Activated CD4-positive, alpha-beta T cell treated with anti-CD3 and anti-CD28 coated beads for 36 hours (primary cell): ENCODE results near the gene MKLN1. TPM values are rescaled to one million over a fixed set of nuclear protein-coding genes. Genes with fewer than 3 reads are reported as not detected.
A peak's percentile ranks its signal among the peaks of the same experiment; 100 is the strongest.
"Not testable (repeated sequence)": the region's sequence is repeated elsewhere in the genome, so short reads cannot be mapped to it uniquely, and the experiment has no call there.

Experiments used
- ATAC-seq: fragments of 200-7000 bp; cut with Tn5 transposase; one replicate; pipeline ENCODE4 v1.10.0; 2021; ENCODE audit warnings: mild to moderate bottlenecking, moderate library complexity
- CTCF ChIA-PET: fragments of 350-600 bp; sonication (Branson Sonifier 250); formaldehyde crosslinking; loops from one replicate; lab custom pipeline; 2021; ENCODE audit warnings: antibody characterized with exemption; lab: Charles Lee
- POLR2A ChIA-PET: fragments of 350-600 bp; sonication (Branson Sonifier 250); formaldehyde crosslinking; loops from one replicate; lab custom pipeline; 2021; ENCODE audit warnings: antibody characterized with exemption, inconsistent platforms; lab: Charles Lee
- DNase-seq: peaks from one replicate; pipeline ENCODE4 v3.0.0-alpha.2; 2020
- H3K27ac Mint-ChIP-seq: one replicate; pipeline ENCODE4 v1.8.0; 2021; ENCODE audit warnings: mixed read lengths
- H3K27me3 Mint-ChIP-seq: one replicate; pipeline ENCODE4 v1.8.0; 2021; ENCODE audit warnings: mixed read lengths
- H3K36me3 Mint-ChIP-seq: one replicate; pipeline ENCODE4 v1.8.0; 2021; ENCODE audit warnings: low read depth, mixed read lengths
- H3K4me1 Mint-ChIP-seq: one replicate; pipeline ENCODE4 v1.8.0; 2021; ENCODE audit warnings: mixed read lengths
- H3K4me3 Mint-ChIP-seq: one replicate; pipeline ENCODE4 v1.8.0; 2021; ENCODE audit warnings: mild to moderate bottlenecking, moderate library complexity, mixed read lengths
- H3K9me3 Mint-ChIP-seq: one replicate; pipeline ENCODE4 v1.8.0; 2021; ENCODE audit warnings: low read depth, mixed read lengths
- intact Hi-C, 2 experiments: fragments of 100-400 bp; cut with DNase I in 1 of 2; cut with micrococcal nuclease in 1 of 2; formaldehyde crosslinking; loops; one replicate each; pipeline versions ENCODE4 v1.14.2 to v1.15.1; 2022 to 2024; cut with DNase I, micrococcal nuclease
- total RNA-seq, 2 experiments: library from RNA; stranded (reverse); gene quantifications; one replicate each; pipeline ENCODE4 v1.2.3, GENCODE V29; 2021

Gene MKLN1
- total RNA-seq, 2 experiments from 2014 or later = 40.1 to 42.9 TPM

DNA sequence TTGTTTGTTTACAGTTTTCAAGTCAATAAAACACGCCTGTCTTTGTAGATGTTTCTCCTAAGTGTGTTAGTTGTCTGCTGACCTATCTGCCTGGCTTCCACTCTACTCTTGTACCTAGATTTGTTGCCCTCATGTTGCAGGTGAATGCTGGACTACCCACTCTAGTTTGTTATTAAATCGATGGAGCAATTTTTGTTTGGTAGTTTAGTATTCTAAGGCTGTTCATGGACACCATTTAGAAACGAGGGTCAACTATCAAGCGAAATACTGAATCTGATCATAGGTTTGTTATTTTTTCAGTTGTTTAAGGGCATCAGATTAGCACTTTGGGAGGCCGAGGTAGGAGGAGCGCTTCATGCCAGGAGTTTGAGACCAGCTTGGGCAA is 29.1 kb upstream of the MKLN1 start:
- CTCF ChIA-PET = no interaction called here

DNA sequence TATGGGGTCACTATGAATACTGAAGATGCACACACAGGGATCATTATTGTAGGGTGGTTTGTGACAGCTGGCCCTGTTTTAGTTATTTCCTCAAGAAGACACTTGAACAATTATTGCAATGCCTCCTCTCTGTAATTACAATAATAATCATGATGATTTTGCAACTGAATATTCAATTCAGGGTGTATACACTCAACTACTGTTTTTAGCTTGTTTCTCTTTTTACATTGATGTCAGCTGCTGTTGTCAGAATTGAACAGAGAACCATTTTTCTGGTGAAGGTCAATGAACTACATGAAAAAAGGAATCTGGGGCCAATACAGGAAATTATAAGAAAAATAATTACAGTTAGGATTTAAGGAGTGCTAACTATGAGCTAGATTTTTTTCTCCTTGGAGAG is 28.6 kb upstream of the MKLN1 start:
- DNase-seq = no peak
- ATAC-seq = no peak
- Mint-ChIP-seq H3K4me1 (no peaks in the 10 kb centered on the region), H3K36me3 (no peaks in the 10 kb centered on the region), H3K9me3 (no peaks in the 10 kb centered on the region), H3K4me3 (no peak overlapping the region), H3K27ac (no peak overlapping the region), H3K27me3 (no peaks in the 10 kb centered on the region)
- POLR2A ChIA-PET = no interaction called here
- intact Hi-C loops = no loop called here
- CTCF ChIA-PET = interaction anchor here (0.6 kb wide), 1 partner anchor 17 kb away, joined by 3 read pairs; no protein-coding TSS in a partner anchor

More for the DNA sequence above, 29.1 kb upstream of the MKLN1 start:
- intact Hi-C loops = no loop called here
- no peak for DNase-seq
- no peaks in the 10 kb centered on the region for H3K9me3 Mint-ChIP-seq
- no peaks in the 10 kb centered on the region for H3K27me3 Mint-ChIP-seq
- ATAC-seq = no peak
- POLR2A ChIA-PET = no interaction called here
- H3K4me3 Mint-ChIP-seq = no peak overlapping the region
- H3K36me3 Mint-ChIP-seq = no peaks in the 10 kb centered on the region
- H3K27ac Mint-ChIP-seq = no peak overlapping the region
- no peaks in the 10 kb centered on the region for H3K4me1 Mint-ChIP-seq

DNA sequence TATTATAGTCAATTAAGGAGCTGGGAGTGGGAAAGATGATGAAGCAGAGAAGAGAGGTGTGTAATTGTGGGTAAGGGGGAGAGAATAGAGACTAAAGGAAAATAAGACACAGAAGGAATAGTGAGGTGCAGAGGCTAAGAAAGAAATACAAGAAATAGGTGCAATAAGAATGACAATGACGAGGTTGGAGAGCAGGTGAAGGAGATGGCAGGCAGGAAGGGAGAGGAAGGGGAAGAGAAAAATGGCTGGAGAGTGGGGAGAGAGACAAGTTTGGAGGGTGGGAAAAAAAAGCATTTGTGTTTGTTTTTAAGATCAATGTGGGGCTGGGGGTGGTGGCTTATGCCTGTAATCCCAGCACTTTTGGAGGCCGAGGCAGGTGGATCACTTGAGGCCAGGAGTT is 27.6 kb upstream of the MKLN1 start:
- DNase-seq (no peak), ATAC-seq (no peak)
- ChIA-PET POLR2A (interaction anchor here (0.6 kb wide), 1 partner anchor 386 kb away, joined by 3 read pairs; no protein-coding TSS in a partner anchor), CTCF (no interaction called here)
- no peaks in the 10 kb centered on the region for H3K36me3 Mint-ChIP-seq
- no peaks in the 10 kb centered on the region for H3K4me1 Mint-ChIP-seq
- H3K4me3 Mint-ChIP-seq = no peak overlapping the region
- intact Hi-C loops = no loop called here
- no peaks in the 10 kb centered on the region for H3K27me3 Mint-ChIP-seq
- no peak overlapping the region for H3K27ac Mint-ChIP-seq
- H3K9me3 Mint-ChIP-seq = no peaks in the 10 kb centered on the region

- no peak for DNase-seq
- POLR2A ChIA-PET = interaction anchor here (0.6 kb wide), 2 partner anchors 9 to 386 kb away, joined by 3 read pairs; no protein-coding TSS in a partner anchor
- peaks cover 2% of the 10 kb centered on the region for H3K9me3 Mint-ChIP-seq
- no peaks in the 10 kb centered on the region for H3K36me3 Mint-ChIP-seq
- no peak for ATAC-seq
- no peak overlapping the region for H3K4me3 Mint-ChIP-seq
- CTCF ChIA-PET = no interaction called here
- H3K27me3 Mint-ChIP-seq = no peaks in the 10 kb centered on the region
- intact Hi-C loops = no loop called here
- no peak overlapping the region for H3K27ac Mint-ChIP-seq
- H3K4me1 Mint-ChIP-seq = peaks cover 2% of the 10 kb centered on the region
Observed at GRCh38 chr7:131300572-131301466, 26.9 kb upstream of the MKLN1 start.

DNA sequence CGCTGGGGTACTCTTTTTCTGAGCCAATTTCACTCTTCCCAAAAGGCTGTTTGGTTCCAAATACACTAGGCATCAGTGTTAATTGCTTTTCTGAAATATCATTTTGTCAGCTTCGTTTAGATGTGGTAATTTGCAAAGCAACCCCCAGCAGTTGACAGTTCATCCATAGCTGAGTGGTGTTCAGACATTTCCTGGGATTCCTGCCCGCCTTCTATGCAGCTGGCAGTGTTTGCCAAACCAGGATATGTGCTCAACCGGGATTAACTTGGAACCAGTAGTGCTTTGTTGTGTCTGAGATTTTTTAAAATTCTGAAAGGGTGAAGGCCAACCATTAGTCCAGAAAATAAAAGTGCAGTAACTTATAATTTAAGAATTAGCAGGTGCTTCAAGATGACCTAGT is 25.2 kb upstream of the MKLN1 start:
- Mint-ChIP-seq H3K4me3 (no peak overlapping the region), H3K9me3 (peaks cover 10% of the 10 kb centered on the region), H3K27me3 (no peaks in the 10 kb centered on the region), H3K4me1 (peaks cover 6% of the 10 kb centered on the region), H3K27ac (no peak overlapping the region), H3K36me3 (peaks cover 6% of the 10 kb centered on the region)
- ChIA-PET POLR2A (no interaction called here), CTCF (interaction anchor here (0.7 to 1.1 kb wide), 3 partner anchors 8 to 122 kb away, joined by 3 read pairs; partner anchors contain the start of gene MKLN1)
- DNase-seq = no peak
- intact Hi-C loops = no loop called here
- no peak for ATAC-seq

DNA sequence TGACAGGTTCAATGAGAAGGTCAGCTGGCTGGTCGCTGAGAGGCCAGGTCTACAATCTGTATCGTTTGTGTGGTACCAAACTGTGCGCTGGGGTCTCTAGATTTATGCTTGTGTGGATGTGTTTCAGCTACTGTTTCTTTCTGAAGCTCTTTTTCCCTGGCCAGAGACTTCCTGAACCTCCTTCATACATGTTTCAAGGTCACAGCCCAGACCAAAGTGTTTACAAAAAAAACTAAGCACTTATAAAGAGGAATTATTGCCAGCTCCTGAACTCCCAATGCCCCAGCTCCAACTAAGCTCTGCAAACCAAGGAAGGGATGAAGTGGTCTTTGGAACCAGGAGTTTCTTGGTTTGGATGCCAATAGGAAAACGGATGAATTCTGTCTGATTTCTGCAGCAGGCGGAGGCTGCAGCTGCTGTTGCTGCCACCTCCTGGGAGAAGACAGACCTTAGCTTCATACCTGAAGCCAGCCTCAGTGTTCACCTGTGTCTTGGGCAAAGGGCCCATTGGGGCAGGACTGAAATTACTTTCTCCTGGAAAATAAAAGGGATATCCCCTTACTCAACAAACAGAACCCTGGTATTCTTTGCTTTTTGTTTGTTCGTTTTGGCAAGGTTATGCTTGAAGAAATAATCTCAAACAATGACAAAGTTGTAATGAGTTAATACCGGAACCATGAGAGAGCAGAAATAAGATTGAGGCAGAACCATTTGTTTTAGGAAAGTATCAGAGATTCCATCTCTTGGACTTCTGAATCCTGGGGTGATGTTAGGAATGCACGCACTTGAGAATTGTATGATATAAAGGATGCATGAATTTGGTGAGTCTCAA is 24.6 kb upstream of the MKLN1 start:
- H3K27me3 Mint-ChIP-seq = no peaks in the 10 kb centered on the region
- POLR2A ChIA-PET = no interaction called here
- DNase-seq (peak; percentile 46), ATAC-seq (peak; percentile 49)
- H3K36me3 Mint-ChIP-seq = peaks cover 6% of the 10 kb centered on the region
- peaks cover 6% of the 10 kb centered on the region for H3K4me1 Mint-ChIP-seq
- CTCF ChIA-PET = interaction anchor here (0.7 to 1.1 kb wide), 3 partner anchors 9 to 123 kb away, joined by 3 read pairs; partner anchors contain the start of gene MKLN1
- no peak overlapping the region for H3K4me3 Mint-ChIP-seq
- no peak overlapping the region for H3K27ac Mint-ChIP-seq
- intact Hi-C loops = loop anchor here (1.0 kb wide), 2 partner anchors 233 to 234 kb away; no protein-coding TSS in a partner anchor
- H3K9me3 Mint-ChIP-seq = peaks cover 12% of the 10 kb centered on the region

- H3K27me3 Mint-ChIP-seq = no peaks in the 10 kb centered on the region
Observed at GRCh38 chr7:131305152-131305551, 22.5 kb upstream of the MKLN1 start.

DNA sequence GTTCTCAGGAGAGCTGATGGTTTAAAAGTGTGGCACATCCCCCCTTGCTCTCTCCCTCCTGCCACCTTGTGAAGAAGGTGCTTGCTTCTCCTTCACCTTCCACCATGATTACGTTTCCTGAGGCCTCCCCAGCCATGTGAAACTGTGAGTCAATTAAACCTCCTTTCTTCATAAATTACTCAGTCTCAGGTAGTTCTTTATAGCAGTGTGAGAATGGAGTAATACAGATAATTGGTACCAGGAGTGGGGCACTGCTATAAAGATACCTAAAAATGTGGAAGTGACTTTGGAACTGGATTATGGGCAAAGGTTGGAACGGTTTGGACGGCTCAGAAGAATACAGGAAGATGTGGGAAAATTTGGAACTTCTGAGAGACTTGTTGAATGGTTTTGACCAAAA is 21.6 kb upstream of the MKLN1 start:
- H3K4me3 Mint-ChIP-seq, H3K4me1 Mint-ChIP-seq, CTCF ChIA-PET, H3K27me3 Mint-ChIP-seq, H3K27ac Mint-ChIP-seq, intact Hi-C loops, ATAC-seq, POLR2A ChIA-PET: not testable (repeated sequence)
- peaks cover 12% of the 10 kb centered on the region for H3K36me3 Mint-ChIP-seq
- peak; percentile 12 for DNase-seq
- H3K9me3 Mint-ChIP-seq = peaks cover 12% of the 10 kb centered on the region

More at GRCh38 chr7:131305152-131305551, 22.5 kb upstream of the MKLN1 start:
- intact Hi-C loops = no loop called here
- CTCF ChIA-PET = interaction anchor here (1.0 kb wide), 1 partner anchor 21 kb away, joined by 3 read pairs; no protein-coding TSS in a partner anchor
- ATAC-seq = no peak
- Mint-ChIP-seq H3K9me3 (peaks cover 12% of the 10 kb centered on the region), H3K4me1 (peaks cover 6% of the 10 kb centered on the region), H3K4me3 (no peak overlapping the region), H3K36me3 (peaks cover 6% of the 10 kb centered on the region), H3K27ac (no peak overlapping the region)
- no peak for DNase-seq
- POLR2A ChIA-PET = interaction anchor here (0.6 kb wide), 1 partner anchor 110 kb away, joined by 3 read pairs; no protein-coding TSS in a partner anchor

- ChIA-PET POLR2A (no interaction called here), CTCF (no interaction called here)
- no peak overlapping the region for H3K27ac Mint-ChIP-seq
Observed at GRCh38 chr7:131306777-131307176, 20.9 kb upstream of the MKLN1 start.

DNA sequence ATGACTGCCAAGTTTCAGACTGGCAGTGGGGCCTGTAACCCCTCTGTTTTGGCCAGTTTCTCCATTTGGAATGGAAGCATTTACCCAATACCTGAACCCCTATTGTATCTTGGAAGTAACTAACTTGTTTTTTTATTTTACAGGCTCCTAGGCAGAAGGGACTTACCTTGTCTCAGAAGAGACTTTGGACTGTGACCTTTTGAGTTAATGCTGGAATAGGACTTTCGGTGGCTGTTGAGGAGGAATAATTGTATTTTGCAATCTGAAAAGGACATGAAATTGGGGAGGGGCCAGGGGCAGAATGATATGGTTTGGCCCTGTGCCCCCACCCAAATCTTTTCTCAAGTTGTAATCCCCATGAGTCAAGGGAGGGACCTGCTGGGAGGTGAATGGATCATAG is 20.0 kb upstream of the MKLN1 start:
- Mint-ChIP-seq H3K4me3 (no peak overlapping the region), H3K4me1 (peaks cover 6% of the 10 kb centered on the region), H3K9me3 (peaks cover 14% of the 10 kb centered on the region), H3K27ac (no peak overlapping the region), H3K36me3 (peaks cover 12% of the 10 kb centered on the region), H3K27me3 (no peaks in the 10 kb centered on the region)
- POLR2A ChIA-PET = no interaction called here
- ATAC-seq (no peak), DNase-seq (no peak)
- intact Hi-C loops = no loop called here
- CTCF ChIA-PET = no interaction called here

More at GRCh38 chr7:131306777-131307176, 20.9 kb upstream of the MKLN1 start:
- ATAC-seq (no peak), DNase-seq (no peak)
- peaks cover 12% of the 10 kb centered on the region for H3K36me3 Mint-ChIP-seq
- no peak overlapping the region for H3K4me3 Mint-ChIP-seq
- H3K4me1 Mint-ChIP-seq = peaks cover 6% of the 10 kb centered on the region
- no peaks in the 10 kb centered on the region for H3K27me3 Mint-ChIP-seq
- intact Hi-C loops = no loop called here
- H3K9me3 Mint-ChIP-seq = peaks cover 12% of the 10 kb centered on the region

- no peak overlapping the region for H3K4me3 Mint-ChIP-seq
- H3K36me3 Mint-ChIP-seq = peaks cover 6% of the 10 kb centered on the region
- peaks cover 9% of the 10 kb centered on the region for H3K9me3 Mint-ChIP-seq
- POLR2A ChIA-PET = no interaction called here
- no peak for ATAC-seq
- no peak overlapping the region for H3K27ac Mint-ChIP-seq
- no peaks in the 10 kb centered on the region for H3K4me1 Mint-ChIP-seq
- no peak for DNase-seq
- intact Hi-C loops = no loop called here
- H3K27me3 Mint-ChIP-seq = no peaks in the 10 kb centered on the region
- CTCF ChIA-PET = interaction anchor here (1.1 kb wide), 1 partner anchor 12 kb away, joined by 5 read pairs; no protein-coding TSS in a partner anchor
Observed at GRCh38 chr7:131312838-131313237, 14.8 kb upstream of the MKLN1 start.
